Renal cortex interstitium (tissue), 11 donors: Measurements from ENCODE around the gene ZNF547. TPM values are rescaled to one million over a fixed set of nuclear protein-coding genes. Genes with fewer than 3 reads are reported as not detected.
"Not testable (repeated sequence)": the region's sequence is repeated elsewhere in the genome, so short reads cannot be mapped to it uniquely, and the experiment has no call there.

Source experiments
- DNase-seq, 11 donors: peaks; one replicate each; pipeline ENCODE4 v3.0.0-alpha.2; 2013; ENCODE audit warnings: low read depth in 9 of 11, low spot score in 4 of 11; ENCODE audit errors: extremely low read depth in 1 of 11
- polyA plus RNA-seq, 3 donors: library from polyadenylated mRNA; unstranded; fragments of 120-200 nt; gene quantifications; one replicate each; pipeline ENCODE4 v1.2.1, GENCODE V29; 2013; ENCODE audit not compliant: insufficient read length in 3 of 3

Gene ZNF547
- polyA plus RNA-seq, 3 donors: 5.9 to 7.0 (median 6.4) TPM

DNA sequence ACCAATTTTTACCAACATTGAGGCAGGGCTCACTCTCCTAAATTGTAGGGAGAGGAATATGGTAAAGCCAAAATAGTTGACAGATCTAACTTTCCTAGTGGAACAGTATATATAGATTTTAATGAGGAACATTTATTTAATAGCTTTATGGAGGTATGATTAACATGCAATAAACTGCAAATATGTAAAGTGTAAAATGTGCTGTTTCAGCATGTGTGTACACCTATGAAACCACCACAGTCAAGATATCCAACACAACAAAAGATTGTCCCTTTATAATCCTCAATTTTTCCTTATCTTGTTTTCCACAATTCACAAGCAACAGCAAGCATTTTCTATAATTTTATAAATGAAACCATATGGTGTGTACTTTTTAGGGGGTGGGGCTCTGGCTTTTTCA, 4.1 kb upstream of the ZNF547 start:
- DNase-seq: no peak

DNA sequence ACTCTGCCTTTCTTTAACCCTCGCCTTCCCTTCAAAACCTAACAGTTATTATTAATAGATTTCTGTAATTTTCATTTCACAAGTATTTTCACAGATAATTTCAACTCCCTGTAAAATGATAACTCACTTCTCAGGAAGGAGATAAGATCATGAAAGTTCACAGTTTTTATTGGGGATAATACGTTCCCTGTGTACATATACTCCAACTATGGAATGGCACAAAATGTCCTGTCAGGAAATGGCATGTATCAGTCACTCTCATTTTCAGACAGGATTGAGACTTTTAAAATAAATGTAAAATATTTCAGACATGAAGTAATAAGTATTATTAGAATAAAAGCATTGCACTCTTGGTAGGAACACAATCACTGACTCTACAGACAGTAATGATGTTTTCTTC, 932 bp upstream of the ZNF547 start:
- DNase-seq: no peak

DNA sequence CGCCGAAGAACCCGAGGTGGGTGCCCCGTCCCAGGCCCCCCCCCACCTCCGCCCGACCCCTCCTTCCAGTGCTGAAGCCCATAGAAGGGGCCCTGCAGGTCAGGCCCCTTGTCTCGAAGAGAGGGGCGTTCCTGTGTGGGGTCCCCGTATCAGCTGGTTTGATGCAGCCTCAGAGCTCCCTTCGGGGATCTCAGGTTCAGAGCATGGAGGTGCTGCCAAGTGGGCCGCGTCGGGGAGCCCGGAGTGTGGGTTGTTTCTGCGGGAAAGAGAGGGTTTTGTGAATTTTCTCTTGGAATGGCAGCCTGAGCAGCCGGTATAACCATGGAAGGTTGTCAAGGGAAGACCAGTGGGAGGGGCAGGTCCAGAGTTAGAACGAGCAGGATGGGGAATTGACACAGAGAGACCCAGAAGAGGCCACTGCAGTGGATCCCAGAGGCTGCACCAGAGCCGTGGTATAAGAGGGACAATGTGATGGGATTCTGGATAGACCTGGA, 384 bp downstream of the ZNF547 start:
- peak in 1 of 11 donors; percentile 10 for DNase-seq

DNA sequence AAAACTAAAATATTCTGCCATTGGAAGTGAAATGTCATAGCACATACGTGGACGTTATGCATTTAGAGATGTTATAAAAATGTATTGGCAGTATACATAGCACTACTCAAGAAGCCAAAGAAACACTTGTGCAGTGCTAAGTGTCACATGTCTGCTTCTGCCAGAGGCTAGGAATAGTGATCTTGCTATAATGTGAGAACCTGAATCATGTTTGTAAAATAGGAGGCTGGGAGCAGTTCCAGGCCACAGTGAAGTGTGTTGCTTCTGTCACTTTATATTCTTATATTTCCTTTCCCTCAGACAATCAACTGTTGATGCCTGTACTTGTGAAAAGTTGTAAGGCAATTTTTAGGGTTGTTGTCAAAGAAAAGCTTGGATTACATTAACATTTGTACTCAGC, 3.4 kb downstream of the ZNF547 start:
- no peak for DNase-seq

DNA sequence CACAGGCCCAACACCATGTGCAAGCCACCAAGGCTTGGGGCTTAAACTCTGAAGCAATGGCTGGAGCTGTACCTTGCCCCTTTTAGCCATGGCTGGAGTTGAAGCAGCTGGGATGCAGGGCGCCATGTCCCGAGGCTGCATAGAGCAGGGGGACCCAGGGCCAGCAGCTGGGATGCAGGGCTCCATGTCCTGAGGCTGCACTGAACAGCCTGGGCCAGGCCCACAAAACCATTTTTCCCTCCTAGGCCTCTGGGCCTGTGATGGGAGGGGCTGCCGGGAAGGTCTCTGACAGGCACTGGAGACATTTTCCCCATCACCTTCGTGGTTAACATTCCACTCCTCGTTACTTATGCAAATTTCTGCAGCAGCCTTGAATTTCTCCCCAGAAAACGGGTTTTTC, 10.8 kb downstream of the ZNF547 start:
- no peak for DNase-seq

DNA sequence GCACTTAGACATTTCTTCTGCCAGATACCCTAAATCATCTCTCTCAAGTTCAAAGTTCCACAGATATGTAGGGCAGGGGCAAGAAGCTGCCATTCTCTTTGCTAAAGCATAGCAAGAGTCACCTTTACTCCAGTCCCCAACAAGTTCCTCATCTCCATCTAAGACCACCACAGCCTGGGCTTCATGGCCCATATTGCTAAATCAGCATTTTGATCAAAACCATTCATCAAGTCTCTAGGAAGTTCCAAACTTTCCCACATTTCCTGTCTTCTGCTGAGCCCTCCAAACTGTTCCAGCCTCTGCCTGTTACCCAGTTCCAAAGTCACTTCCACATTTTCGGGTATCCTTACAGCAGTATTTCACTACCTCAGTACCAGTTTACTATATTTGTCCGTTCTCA, 11.3 kb downstream of the ZNF547 start:
- DNase-seq: not testable (repeated sequence)

DNA sequence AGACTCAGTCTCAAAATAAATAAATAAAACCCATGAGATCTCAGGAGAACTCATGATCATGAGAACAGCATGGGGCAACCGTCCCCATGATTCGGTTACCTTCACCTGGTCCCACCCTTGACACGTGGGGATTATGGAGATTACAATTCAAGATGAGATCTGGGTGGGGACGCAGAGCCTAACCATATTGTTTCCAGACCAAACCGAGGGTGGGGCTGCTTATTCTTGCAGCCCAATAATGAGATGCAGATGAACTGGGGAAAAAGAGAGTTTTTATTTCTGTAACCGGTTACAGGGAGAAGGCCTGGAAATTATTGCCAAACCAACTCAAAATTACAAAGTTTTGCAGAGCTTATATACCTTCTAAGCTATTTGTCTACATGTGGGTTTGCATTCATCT, 12.8 kb downstream of the ZNF547 start:
- no peak for DNase-seq

DNA sequence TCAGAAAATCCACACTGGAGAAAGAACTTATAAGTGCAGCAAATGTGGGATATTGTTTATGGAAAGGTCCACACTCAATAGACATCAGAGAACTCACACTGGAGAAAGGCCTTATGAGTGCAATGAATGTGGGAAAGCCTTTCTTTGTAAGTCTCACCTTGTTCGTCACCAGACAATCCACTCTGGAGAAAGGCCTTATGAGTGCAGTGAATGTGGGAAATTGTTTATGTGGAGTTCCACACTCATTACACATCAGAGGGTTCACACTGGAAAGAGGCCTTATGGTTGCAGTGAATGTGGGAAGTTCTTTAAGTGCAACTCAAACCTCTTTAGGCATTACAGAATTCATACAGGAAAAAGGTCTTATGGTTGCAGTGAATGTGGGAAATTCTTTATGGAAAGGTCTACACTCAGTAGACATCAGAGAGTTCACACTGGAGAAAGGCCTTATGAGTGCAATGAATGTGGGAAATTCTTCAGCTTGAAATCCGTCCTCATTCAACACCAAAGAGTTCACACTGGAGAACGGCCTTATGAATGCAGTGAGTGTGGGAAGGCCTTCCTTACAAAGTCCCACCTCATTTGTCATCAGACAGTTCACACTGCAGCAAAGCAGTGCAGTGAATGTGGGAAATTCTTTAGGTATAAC, 14.3 kb downstream of the ZNF547 start:
- no peak for DNase-seq

DNA sequence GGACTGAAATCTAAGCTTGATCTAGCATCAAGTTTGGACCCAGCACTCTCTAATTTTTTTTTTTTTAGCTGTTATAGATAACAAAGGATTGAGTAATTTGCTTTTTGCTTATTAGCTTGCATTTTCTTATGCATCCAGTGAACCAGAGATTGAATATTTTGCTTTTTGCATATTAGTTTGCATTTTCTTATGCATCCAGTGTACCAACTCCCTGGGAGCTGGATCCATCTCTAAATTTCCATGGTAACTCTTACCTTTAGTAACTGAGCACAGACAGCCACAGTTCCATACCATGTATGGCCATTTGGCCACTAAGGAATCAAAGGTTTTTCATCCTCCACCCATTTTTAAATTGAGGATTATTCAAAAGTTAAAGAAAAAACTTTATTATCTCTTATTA, 17.6 kb downstream of the ZNF547 start:
- DNase-seq: no peak

DNA sequence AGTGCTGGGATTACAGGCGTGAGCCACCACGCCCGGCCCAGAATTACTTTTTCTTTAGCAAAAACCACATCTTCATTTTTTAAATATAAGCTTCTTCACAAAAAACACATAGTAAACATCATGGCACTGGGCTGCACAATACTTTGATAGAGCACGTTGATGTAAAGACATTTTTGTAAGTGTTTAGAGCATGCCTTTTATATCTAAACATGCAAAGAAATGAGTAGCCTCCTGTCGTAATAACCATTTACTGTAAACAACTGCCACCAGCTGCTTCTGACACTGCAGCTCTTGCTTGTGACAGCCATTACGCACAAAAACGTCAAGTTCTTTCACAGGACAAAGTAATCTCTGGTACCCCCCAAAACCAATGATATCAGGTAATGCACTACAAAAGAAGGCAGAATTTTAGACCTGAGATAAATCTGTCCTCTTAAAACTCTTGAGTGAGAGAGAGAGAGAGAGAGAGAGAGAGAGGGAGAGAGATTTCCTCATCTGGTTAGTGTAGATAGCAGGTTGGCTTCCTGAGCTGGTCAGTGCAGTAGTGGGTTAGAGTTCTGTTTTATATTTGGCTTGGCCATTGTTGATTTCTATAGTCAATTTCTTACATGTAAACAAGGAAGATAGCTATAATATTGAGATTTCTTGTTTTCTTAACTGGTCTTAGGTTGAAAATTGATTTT, 19.6 kb downstream of the ZNF547 start:
- no peak for DNase-seq

DNA sequence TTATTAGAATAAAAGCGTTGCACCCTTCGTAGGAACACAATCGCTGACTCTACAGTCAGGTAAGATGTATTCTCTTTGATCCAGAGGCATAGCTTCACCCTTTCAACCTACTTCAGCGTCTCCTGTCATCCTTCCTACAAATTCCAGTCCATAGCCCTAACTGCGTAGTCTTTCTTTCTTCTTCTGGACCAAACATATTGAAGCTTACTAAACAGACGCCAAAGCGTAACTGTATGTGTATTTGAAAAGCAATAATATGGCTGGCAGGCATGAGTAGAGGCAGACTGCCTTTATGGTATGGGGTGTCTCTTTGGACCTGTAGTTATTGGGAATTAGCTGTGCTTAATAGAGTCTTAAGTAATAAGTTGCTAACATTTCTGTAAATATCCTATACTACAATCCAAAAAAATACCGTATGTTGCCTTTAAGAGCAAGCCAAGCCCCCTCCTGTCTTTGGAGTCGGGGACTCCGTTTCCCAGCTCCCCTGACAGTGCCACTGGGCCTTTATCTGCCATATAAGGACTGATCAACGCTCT, 25.9 kb downstream of the ZNF547 start:
- DNase-seq: no peak

DNA sequence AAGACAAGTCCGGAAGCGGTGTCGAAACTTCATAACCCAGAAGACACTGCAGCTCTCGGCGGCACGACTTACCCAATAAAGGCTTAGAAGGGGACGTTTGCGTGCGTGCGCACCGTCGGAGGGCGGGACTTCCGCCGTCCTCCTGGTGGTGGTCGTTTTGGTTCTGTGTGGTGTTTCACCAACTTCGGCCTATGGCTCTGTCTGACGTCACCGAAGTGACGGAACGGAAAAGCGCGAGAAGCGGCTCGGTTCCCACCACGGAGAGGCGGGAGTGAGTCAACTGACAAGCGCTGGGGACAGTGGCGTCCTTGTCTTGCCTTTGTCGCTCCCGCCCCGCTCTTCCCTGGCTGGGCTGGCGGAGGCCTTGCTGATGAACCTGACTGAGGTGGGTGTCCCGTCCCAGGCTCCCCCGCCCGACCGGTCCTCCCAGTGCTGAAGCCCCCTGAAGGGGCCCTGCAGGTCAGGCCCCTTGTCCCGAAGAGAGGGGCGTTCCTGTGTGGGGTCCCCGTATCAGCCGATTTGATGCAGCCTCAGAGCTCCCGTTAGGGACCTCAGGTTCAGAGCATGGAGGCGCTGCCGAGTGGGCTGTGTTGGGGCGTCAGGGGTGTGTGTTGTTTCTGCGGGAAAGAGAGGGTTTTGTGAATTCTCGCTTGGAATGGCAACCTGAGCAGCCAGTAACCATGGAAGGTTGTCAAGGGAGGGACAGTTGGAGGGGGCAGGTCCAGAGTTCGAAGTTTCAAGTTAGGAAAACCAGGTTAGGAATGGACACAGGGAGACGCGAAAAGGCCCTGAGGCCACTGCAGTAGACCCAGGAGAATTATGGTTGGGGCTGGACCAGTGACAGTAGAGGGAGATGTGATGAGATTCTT, 26.6 kb downstream of the ZNF547 start, which contains the start of gene ZNF548:
Gene ZNF548 (plus strand): TSS at position 125 of the 869 bp plus-strand sequence. CDS start 246 bp downstream, at position 371.
- DNase-seq: peak; percentile 93 to 99 (median 97)

DNA sequence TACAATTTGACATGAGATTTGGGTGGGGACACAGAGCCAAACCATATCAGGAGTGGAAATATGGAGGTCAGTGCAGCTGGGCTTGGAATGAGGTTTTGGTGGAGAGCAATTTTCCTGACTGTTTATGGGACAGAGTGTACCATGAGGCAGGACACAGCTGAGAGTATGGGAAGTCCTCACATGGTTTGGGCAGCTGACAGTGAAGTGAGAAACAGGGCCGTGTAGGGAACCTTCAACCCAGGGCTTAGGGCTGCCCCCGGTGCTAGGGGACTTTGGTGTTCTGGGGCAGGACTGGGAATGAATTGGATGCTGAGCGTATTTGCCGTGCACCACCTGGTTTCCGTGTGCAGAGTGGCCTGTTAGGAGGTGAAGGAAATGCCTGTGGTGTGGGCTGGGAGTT, 32.4 kb downstream of the ZNF547 start:
- no peak for DNase-seq

DNA sequence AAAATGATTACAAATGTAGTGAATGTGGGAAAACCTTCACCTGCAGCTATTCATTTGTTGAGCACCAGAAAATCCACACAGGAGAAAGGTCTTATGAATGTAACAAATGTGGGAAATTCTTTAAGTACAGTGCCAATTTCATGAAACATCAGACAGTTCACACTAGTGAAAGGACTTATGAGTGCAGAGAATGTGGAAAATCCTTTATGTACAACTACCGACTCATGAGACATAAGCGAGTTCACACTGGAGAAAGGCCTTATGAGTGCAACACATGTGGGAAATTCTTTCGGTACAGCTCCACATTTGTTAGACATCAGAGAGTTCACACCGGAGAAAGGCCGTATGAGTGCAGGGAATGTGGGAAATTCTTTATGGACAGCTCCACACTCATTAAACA, 35.5 kb downstream of the ZNF547 start:
- no peak for DNase-seq

DNA sequence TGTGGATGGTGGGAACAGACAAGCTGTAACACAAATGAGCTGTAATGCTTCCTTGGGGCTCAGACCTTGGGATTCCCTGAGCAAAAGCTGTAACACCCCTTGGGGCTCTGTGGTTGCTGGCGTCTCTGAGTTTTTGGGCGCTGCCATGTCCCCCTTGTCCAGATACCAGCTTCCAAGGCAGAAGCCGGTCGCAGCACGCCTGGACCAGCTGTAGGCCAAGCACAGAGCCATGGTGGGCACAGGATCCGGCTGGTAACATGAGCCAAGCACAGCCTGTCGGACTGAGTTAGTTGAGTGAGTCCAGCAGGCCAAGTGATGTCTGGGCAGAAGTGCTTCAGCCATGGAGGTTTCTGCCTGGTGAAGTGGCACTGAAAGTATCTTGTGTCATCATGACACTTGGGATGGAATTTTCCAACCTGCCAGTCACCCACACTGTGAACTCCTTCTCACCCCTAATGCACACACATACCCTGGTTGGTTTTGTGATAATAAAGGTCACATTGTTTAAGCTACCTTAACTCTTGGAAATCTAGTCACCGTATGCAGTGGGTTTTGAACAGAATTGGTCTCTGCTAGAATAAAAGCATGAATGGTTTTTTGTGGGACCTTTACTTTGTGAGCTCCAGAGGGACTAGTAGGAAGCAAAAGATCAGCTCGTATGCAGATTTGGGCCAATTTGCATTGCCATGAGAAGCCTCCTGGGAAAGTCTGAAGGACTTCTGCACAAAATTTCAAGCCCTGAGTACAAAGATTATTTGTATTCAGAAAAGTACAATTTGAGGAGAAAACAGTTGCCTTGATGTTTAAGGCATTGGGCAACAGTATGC, 40.6 kb downstream of the ZNF547 start:
- no peak for DNase-seq

DNA sequence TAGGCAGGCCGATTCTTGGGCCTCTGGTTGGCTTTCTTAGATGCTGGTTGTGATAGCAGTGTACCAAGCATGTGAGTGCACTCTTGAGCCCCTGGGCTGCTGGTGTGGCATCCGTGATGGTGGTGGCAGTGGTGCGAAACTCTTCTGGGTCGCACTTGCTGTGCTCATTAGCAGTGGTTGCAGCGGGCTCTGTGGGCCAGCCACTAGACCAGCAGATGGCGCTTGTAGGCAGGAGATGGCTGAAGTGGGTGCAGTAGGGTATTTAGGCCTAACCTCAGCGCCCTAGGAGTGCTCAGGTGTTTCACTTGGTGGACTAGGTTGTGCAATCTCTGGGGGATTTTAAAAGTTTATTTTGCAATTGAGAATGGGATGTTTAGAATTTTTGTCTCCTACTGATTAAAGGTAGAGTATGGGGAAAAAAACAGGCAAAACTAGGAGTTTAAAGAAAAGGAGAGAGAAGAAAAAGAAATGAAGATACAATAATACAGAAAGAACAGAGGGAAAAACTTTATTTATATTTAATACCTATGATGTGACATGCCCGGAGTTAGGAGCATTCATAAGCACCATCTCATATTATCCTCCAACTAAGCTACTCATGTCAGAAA, 43.3 kb downstream of the ZNF547 start:
- peak in 6 of 11 donors; percentile 28 to 56 (median 52) for DNase-seq

DNA sequence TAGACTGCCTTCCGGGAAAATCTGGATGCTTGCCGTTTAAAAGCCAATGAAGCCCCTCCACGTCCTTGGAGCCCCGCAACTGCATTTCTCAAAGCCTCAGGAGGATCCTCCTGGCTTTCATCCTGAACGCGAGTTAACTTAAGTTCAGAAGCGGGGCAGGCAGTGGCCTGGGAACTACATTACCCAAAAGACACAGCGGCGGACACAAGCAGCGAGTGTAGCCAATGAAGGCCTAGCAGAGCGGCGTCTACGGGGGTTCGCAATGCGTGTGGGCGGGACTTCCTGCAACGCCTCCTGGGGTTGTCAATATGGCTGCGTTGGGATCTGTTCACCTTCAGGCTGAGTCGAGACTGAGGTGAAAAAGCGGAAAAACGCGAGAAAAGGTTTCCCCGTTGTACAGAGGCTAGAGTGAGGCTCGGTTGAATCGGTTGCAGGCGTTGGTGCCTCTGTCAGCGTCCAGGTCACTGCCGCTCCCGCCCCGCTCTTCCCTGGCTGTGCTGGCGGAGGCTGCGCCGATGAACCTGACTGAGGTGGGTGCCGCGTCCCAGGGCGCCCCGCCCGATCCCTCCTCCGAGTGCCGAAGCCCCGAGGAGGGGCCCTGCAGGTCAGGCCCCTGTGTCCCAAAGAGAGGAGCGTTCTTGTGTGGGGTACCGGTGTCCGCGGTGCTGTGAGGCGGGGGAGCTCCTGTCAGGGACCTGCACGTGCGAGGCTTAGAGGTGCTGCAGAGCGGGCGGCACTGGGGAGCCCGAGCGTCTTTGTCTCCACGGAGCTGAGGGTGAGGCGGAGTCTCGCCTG, 47.7 kb downstream of the ZNF547 start, which contains the start of gene ZNF17:
Gene ZNF17 (plus strand): TSS at position 285 of the 795 bp plus-strand sequence. CDS start 2,455 bp downstream, outside the sequence.
- peak; percentile 79 to 95 (median 90) for DNase-seq
